NB4 (cell line): ENCODE data around the gene ATP5ME.

Source experiments
- MYC ChIP-seq: IDR thresholded peaks from 2 replicates; pipeline ENCODE4 v1.6.1; 2011; ENCODE audit warnings: low read depth, low read length
- POLR2A ChIP-seq: IDR thresholded peaks from 2 replicates; pipeline ENCODE4 v1.6.1; 2011; ENCODE audit warnings: mild to moderate bottlenecking; ENCODE audit not compliant: insufficient read length; ENCODE audit errors: extremely low read depth
- TF ChIP-seq, protein P1 (sequence below): IDR thresholded peaks from one replicate; pipeline ENCODE4 v1.5.1; 2012; ENCODE audit warnings: low read depth, low read length
- TF ChIP-seq, protein P2 (sequence below): IDR thresholded peaks from 2 replicates; pipeline ENCODE4 v1.6.1; 2011; ENCODE audit warnings: low read depth, low read length

DNA sequence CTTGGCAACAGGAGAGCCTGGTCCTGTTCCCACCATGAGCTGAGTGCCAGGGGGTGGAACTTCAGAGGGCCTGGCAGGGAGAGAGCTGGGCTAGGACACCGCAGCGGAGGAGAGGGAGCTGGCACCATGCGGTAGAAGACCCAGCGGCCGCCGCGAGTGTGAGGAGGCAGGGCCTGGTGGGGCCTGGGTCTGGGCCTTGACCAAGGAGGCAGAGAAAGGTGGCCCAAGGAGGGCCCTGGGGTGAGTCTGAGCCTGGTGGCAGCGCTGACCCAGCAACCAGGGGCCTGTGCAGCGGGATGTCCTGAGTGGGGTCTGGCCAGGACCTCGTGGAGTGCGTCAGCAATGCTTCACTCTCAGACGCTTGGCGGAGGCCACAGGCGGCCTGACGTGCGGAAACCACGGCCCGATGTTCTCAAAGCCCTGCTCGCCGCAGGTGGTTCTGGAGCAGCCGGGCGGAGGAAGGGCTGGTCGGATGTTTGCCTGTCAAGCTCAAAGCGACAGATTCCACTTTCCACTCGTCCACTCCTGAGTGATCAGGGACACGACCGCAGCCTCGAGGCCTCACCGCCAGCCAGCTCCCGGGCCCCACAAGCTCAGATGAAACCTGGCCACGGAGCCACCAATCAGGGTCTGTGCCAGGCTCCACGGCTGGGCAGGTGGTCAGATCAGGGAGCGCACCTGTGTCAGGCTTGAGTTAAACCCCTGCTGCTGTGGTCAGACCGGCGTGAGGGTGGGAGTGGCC, 20.8 kb downstream of the ATP5ME start:
- TF ChIP-seq, protein P1, sequence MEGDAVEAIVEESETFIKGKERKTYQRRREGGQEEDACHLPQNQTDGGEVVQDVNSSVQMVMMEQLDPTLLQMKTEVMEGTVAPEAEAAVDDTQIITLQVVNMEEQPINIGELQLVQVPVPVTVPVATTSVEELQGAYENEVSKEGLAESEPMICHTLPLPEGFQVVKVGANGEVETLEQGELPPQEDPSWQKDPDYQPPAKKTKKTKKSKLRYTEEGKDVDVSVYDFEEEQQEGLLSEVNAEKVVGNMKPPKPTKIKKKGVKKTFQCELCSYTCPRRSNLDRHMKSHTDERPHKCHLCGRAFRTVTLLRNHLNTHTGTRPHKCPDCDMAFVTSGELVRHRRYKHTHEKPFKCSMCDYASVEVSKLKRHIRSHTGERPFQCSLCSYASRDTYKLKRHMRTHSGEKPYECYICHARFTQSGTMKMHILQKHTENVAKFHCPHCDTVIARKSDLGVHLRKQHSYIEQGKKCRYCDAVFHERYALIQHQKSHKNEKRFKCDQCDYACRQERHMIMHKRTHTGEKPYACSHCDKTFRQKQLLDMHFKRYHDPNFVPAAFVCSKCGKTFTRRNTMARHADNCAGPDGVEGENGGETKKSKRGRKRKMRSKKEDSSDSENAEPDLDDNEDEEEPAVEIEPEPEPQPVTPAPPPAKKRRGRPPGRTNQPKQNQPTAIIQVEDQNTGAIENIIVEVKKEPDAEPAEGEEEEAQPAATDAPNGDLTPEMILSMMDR = no peak
- TF ChIP-seq, protein P2, sequence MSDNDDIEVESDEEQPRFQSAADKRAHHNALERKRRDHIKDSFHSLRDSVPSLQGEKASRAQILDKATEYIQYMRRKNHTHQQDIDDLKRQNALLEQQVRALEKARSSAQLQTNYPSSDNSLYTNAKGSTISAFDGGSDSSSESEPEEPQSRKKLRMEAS = no peak
- TF ChIP-seq POLR2A (no peak), MYC (no peak)
